Stimulated activated CD8-positive, alpha-beta memory T cell treated with anti-CD3 and anti-CD28 coated beads, Interleukin-7, amount 100 ng/mL, for 1 hour (primary cell): ENCODE results near the gene NUDT17.

Source experiments
- DNase-seq, 2 donors: peaks; one replicate each; pipeline ENCODE4 v3.0.0-alpha.2; 2020; ENCODE audit warnings: low read depth in 2 of 2

NUDT17 gene

GRCh38 chr1:145847827-145848226 is 2.4 kb downstream of the NUDT17 start:
- DNase-seq: no peak

GRCh38 chr1:145849356-145850160 is 4.1 kb downstream of the NUDT17 start:
- DNase-seq: no peak

- no peak for DNase-seq
Measured at GRCh38 chr1:145855426-145855948, 10.1 kb downstream of the NUDT17 start.

- no peak for DNase-seq
Measured at GRCh38 chr1:145857170-145857569, 11.7 kb downstream of the NUDT17 start.

- DNase-seq: peak in 1 of 2 donors; percentile 47
Measured at GRCh38 chr1:145858238-145858900, 12.9 kb downstream of the NUDT17 start.

- peak; percentile 61 to 75 for DNase-seq
Measured at GRCh38 chr1:145858901-145859490, 13.6 kb downstream of the NUDT17 start, which contains the start of gene PIAS3. Gene PIAS3 (minus strand): TSS chr1:145859081. CDS start chr1:145858990, 91 bp downstream.

- DNase-seq: peak; percentile 57 to 62
Measured at GRCh38 chr1:145859491-145860023, 14.1 kb downstream of the NUDT17 start.

- no peak for DNase-seq
Measured at GRCh38 chr1:145863282-145864018, 18.0 kb downstream of the NUDT17 start.

- no peak for DNase-seq
Measured at GRCh38 chr1:145868232-145868631, 22.8 kb downstream of the NUDT17 start.

- peak in 1 of 2 donors; percentile 7 for DNase-seq
Measured at GRCh38 chr1:145871994-145872924, 26.8 kb downstream of the NUDT17 start.

- no peak for DNase-seq
Measured at GRCh38 chr1:145874646-145875045, 29.2 kb downstream of the NUDT17 start.

- no peak for DNase-seq
Measured at GRCh38 chr1:145877923-145878486, 32.6 kb downstream of the NUDT17 start.

- DNase-seq: no peak
Measured at GRCh38 chr1:145878724-145879123, 33.3 kb downstream of the NUDT17 start.

GRCh38 chr1:145879775-145880174 is 34.3 kb downstream of the NUDT17 start:
- DNase-seq: no peak

GRCh38 chr1:145884675-145885074 is 39.2 kb downstream of the NUDT17 start:
- DNase-seq: no peak

GRCh38 chr1:145885738-145886287 is 40.4 kb downstream of the NUDT17 start, which contains the start of gene ANKRD35:
Gene ANKRD35 (minus strand): TSS chr1:145885866. CDS start chr1:145885758, 108 bp downstream.
- peak; percentile 68 to 70 for DNase-seq

GRCh38 chr1:145886390-145886789 is 41.0 kb downstream of the NUDT17 start:
- DNase-seq: no peak

- no peak for DNase-seq
Measured at GRCh38 chr1:145886816-145887215, 41.4 kb downstream of the NUDT17 start.

GRCh38 chr1:145887631-145888030 is 42.2 kb downstream of the NUDT17 start:
- no peak for DNase-seq
